Stimulated activated naive CD4-positive, alpha-beta T cell (primary cell): Measurements from ENCODE around the gene UCKL1.
A peak's percentile ranks its signal among the peaks of the same experiment; 100 is the strongest.

ENCODE experiments used
- DNase-seq, 6 experiments: peaks; one replicate each; lab custom pipeline; 2025; lab: John Stamatoyannopoulos, UW

The UCKL1 gene

DNA sequence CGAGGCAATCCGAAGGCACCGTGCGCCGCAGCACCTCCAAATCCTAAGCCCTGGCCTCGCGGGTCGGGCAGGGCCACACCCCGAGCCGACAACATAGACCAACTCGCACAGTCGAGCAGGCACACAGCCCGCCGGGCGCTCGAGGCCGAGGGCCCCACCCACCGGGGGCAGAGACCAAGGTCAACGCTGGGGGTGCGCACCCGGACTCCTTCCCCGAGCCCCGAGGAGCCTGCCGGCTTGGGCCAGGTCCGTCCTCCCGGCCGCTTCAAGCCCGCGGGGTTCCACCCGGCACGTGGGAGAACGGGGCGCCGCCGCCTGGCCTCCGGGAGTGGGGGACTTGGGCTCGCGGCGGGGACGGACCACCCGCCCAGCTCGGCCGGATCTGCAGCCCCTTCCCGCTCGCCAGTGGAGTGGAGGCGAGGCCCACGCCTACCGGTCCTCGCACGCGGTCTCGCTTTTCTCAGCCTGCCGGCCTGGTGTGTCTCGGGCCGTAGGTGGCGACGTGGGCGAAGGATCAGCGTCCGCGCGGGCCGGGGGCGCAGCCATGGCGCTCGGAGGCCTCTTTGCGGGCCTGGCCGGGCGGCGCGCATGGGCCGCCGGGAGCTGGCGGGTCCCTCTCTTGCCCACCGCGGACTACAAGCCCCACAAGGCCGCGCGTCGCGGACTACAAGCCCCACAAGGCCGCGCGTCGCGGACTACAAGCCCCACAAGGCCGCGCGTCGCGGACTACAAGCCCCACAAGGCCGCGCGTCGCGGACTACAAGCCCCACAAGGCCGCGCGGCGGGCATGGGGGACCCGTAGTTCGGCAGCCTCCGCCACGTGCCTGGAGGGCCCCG lies at the start of gene UCKL1:
Gene UCKL1 (minus strand): TSS at position 590 of the 837 bp plus-strand sequence. CDS start 44 bp downstream, at position 546.
- DNase-seq, result peak; percentile 86 to 94 (median 90)

DNA sequence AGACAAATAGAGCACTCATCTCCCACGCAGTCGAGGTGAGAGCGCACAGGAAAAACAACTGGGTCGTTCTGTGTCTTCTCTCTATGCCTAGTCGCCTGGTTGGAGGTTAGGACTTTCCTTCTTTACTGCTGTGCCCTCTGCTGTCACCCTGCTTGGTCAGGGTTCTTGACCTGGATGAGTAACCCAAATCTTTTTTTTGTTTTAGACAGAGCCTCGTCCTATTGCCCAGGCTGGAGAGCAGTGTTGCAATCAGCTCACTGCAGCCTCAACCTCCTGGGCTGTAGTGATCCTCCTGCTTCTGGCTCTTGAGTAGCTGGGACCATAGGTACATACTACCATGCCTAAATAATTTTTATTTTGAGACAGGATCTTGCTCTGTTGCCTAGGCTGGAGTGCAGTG lies 49.2 kb upstream of the UCKL1 start:
- DNase-seq, result no peak

GRCh38 chr20:64003960-64004725 lies 47.9 kb upstream of the UCKL1 start:
- DNase-seq, result no peak

GRCh38 chr20:64001607-64002011 lies 45.4 kb upstream of the UCKL1 start:
- no peak for DNase-seq

DNA sequence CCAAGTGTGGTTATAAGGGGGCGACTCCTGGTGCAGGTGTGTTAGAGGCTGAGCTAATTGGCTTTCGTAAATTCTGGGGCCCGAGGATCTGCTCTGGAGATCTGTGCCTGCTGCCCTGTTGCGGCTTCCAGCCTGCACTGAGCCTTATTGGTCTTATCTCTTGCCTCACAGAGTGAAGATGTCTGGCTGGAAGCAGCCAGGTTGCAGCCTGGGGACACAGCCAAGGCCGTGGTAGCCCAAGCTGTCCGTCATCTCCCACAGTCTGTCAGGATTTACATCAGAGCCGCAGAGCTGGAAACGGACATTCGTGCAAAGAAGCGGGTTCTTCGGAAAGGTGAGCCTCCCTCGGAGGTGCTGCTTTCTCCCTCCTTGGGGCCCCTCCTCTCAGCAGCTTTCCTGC lies 44.7 kb upstream of the UCKL1 start:
- no peak for DNase-seq

- no peak for DNase-seq
These were observed 26.7 kb upstream of the UCKL1 start for GRCh38 chr20:63982937-63983336.

DNA sequence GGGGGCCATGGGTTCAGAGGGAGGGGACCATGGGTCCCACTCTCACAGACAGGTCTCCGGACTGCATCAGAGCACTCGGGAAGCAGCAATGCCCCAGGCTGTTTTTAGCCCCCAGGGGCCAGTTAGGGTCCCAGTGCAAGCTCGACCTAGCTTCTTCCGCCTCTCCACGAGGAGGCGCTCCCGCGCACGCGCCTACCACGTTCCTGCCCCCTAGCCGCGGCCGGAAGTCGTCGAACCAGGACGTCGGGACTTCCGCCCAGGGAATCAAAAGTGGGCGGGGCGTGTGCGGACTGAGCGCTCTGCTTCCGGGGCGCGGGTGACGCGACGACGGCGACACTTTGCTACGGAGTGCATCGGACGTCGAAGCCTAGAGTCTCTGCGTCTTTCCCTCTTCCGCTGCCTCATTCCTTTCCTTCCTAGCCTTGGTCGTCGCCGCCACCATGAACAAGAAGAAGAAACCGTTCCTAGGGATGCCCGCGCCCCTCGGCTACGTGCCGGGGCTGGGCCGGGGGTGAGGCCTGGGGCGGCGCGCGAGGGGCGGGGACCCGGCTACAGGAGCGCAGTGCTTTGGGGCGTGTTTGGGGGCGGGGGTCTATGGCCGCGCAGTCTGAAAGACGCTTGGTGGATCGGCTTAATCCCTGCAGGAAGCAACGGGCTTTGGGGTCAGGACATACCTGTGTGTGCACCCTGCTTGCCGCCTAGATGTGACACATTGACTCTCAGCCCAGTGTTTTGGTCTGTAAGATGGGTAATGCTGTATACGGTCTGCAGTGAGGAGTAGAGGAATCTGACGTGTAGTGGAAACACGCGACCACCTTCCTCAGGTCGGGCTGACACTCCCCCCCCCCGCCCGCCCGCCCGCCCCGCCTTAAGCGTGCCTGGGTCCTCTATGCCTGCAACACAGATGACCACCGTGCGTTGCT lies 24.9 kb upstream of the UCKL1 start, which contains the start of gene PRPF6:
Gene PRPF6 (plus strand): TSS at position 327 of the 923 bp plus-strand sequence. CDS start 114 bp downstream, at position 441.
- DNase-seq, result peak; percentile 84 to 94 (median 92)

GRCh38 chr20:63980317-63980805 lies 24.1 kb upstream of the UCKL1 start:
- DNase-seq, result peak in 3 of 6 experiments; percentile 54 to 66 (median 57)

DNA sequence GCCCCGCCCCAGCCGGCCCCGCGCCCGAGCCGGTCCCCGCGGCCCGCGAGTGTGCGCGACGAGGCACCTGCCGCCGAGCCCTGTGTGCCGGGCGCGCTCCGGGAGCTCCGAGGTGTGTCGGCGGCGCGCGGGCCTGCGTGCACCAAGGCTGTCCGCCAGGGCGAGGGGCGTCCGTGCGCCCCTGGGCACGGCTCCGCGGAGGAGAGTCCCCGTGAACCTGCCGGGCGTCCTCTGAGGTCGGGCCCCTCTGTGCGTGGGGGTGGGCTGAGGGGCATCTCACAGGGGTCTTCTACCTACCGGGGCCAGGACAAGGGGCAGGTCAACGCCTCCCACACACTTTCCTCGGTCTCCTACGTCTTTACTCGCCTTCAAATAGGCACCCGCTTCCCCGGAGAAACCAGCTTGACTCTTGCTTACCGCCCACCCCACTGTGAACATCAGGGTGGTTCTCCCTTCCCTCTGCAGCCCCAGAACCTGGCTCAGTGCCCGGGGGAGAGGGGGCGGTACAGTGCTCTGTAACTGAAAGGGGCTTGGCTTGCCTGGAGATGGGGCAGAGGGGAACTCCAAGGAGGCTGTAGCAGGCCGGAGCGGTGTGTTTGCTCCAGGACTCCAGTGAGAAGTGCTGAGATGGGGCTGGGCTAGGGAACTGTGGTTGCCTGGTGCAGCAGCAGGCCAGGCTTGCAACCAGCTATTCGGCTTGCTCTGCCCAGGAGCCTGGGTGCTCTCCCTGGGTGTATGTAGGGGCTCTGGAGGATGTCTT lies 23.5 kb upstream of the UCKL1 start, which contains the start of gene SAMD10:
Gene SAMD10 (minus strand): TSS at position 86 of the 760 bp plus-strand sequence. CDS start 175 bp downstream, outside the sequence.
- DNase-seq, result peak; percentile 24 to 79 (median 66)

- DNase-seq, result no peak
These were observed 23.0 kb upstream of the UCKL1 start for GRCh38 chr20:63979229-63979556.

DNA sequence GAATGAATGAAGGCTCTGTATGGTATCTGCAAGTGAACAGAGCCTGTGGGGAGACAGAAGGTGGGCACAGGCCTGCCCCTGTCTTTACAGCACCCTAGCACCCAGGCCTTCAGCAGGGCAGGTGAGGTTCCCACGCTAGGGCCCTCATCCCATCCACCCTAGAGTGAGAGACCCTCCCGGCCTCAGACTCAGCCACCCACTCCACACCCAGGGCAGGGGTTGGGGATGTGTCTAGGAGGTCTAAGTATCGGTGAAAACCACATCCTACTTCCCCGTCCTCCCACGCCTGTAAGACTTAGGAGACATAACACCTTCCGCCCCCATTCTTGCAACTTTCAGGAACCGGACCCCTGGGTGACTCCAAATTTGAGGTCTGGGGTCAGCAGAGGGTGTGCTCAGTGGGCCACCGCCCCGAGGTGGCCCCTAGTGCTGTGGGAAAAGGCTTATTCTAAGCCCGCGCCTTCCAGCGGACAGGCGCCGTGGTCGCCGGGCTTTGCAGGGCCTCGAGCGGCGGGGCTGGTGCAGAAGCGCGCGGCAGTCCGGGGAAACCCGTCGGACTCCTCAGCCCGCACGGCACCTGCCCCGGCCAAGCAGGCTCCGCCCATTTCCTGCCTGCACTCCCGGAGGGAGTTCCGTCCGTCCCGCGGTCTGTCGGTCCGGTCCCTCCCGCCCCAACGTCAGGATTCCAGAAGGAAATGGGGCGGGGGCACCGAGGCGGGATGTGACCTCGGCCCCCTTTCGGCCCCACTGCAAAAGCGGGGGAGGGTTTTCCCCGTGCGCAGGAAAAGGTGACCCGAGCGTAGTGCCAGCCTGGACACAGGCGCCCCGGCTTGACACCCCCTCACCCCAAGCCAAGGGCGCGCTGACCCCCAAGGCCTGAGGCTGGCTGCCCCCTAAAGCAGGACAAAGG lies 22.4 kb upstream of the UCKL1 start:
- DNase-seq, result peak in 5 of 6 experiments; percentile 25 to 49 (median 30)

DNA sequence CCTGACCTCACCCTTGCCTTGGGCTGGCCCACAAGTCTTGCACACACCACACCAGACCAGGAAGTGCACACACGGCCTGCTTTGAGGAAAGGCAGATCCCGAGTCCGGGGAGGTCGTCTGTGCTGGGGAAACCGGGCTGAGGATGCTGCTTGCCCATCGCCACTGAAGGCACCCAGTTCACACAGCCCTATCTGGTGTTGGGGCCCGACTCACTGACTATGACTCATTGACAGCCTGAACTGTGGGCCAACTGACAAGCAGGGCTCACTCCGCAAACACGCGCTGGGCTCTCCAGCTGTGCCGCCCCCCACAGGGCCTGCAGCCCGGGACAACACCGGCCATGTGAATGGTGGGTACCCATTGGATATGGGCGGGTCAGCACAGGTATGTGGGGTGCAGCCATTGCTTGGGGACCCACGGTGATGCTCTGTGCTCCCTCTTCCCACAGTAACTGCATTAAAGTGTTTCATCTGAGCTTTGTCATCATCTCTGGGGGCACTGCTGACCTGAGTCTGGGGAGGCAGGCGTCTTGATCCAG lies 21.6 kb upstream of the UCKL1 start:
- DNase-seq, result peak in 1 of 6 experiments; percentile 26

- DNase-seq, result no peak
These were observed 20.9 kb upstream of the UCKL1 start for GRCh38 chr20:63976980-63977738.

DNA sequence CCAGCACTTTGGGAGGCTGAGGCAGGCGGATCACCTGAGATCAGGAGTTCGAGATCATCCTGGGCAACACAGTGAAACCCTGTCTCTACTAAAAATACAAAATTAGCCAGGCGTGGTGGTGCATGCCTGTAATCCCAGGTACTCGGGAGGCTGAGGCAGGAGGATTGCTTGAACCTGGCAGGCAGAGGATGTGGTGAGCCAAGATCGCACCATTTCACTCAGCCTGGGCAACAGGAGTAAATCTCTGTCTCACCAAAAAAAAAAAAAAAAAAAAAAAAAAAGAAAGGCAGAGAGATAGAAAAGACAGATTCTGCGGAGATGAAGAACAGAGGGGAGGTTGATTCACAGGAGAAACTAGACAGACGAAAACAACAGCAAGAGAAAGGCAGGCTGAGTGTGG lies 20.3 kb upstream of the UCKL1 start:
- peak in 1 of 6 experiments; percentile 23 for DNase-seq

GRCh38 chr20:63974402-63975200 lies 18.4 kb upstream of the UCKL1 start:
- DNase-seq, result no peak

GRCh38 chr20:63973636-63974401 lies 17.6 kb upstream of the UCKL1 start:
- DNase-seq, result peak; percentile 40 to 86 (median 74)

DNA sequence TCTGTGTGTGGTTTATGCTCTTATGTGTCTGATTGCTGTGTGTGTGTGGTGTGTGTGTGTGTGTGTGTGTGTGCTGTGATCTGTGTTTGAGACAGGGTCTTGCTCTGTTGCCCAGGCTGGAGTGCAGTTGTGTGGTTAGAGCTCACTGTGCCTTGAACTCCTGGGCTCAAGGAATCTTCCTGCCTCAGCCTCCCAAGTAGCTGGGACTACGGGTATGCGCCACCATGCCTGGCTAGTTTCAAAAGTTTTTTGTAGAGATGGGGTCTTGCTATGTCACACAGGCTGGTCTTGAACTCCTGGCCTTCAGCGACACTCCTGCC lies 16.9 kb upstream of the UCKL1 start:
- DNase-seq, result no peak
